H9 (cell line): Measurements from ENCODE around the gene ZBTB44. TPM values are rescaled to one million over a fixed set of nuclear protein-coding genes. Genes with fewer than 3 reads are reported as not detected.

ENCODE experiments used
- DNase-seq: peaks from one replicate; pipeline ENCODE4 v3.0.0-alpha.2; 2017
- H2AFZ ChIP-seq: one replicate; pipeline ENCODE4 v1.6.1; 2013; ENCODE audit warnings: mild to moderate bottlenecking, low read length, control low read depth, moderate library complexity
- H2AK5ac ChIP-seq: 2 replicates; pipeline ENCODE4 v1.6.1; 2013; ENCODE audit warnings: low read length, control low read depth, mixed read lengths; ENCODE audit not compliant: insufficient read length
- H2BK120ac ChIP-seq: one replicate; pipeline ENCODE4 v1.6.1; 2013; ENCODE audit warnings: low read depth, mild to moderate bottlenecking, low read length, control low read depth, inconsistent platforms; ENCODE audit not compliant: poor library complexity, severe bottlenecking
- H2BK12ac ChIP-seq: 2 replicates; pipeline ENCODE4 v1.6.1; 2013; ENCODE audit warnings: low read length, control low read depth, mixed read lengths, low read depth; ENCODE audit not compliant: insufficient read length
- H2BK15ac ChIP-seq: 2 replicates; pipeline ENCODE4 v1.6.1; 2013; ENCODE audit warnings: low read depth, low read length, control low read depth
- H2BK20ac ChIP-seq: one replicate; pipeline ENCODE4 v1.6.1; 2013; ENCODE audit warnings: low read depth, mild to moderate bottlenecking, low read length, control low read depth, inconsistent platforms; ENCODE audit not compliant: poor library complexity, severe bottlenecking
- H2BK5ac ChIP-seq: 2 replicates; pipeline ENCODE4 v1.6.1; 2013; ENCODE audit warnings: low read length, control low read depth, mixed read lengths; ENCODE audit not compliant: insufficient read length
- H3K14ac ChIP-seq: 2 replicates; pipeline ENCODE4 v1.6.1; 2013; ENCODE audit warnings: low read length, control low read depth; ENCODE audit not compliant: insufficient read depth
- H3K18ac ChIP-seq: 2 replicates; pipeline ENCODE4 v1.6.1; 2013; ENCODE audit warnings: low read depth, mild to moderate bottlenecking, mixed read lengths, low read length, control low read depth; ENCODE audit not compliant: insufficient read length
- H3K23ac ChIP-seq: 2 replicates; pipeline ENCODE4 v1.6.1; 2013; ENCODE audit warnings: low read length, control low read depth, mixed read lengths, low read depth; ENCODE audit not compliant: insufficient read length
- H3K23me2 ChIP-seq: 2 replicates; pipeline ENCODE4 v1.6.1; 2013; ENCODE audit warnings: low read depth, mild to moderate bottlenecking, mixed read lengths, low read length, control low read depth; ENCODE audit not compliant: insufficient read length, poor library complexity, severe bottlenecking
- H3K27ac ChIP-seq: 2 replicates; pipeline ENCODE4 v1.5.1; 2013; ENCODE audit warnings: low read length, control low read depth, mixed read lengths, low read depth; ENCODE audit not compliant: insufficient read length
- H3K27me3 ChIP-seq: 2 replicates; pipeline ENCODE4 v1.6.1; 2013; ENCODE audit warnings: low read length, control low read depth, inconsistent platforms; ENCODE audit not compliant: insufficient read depth
- H3K4ac ChIP-seq: 2 replicates; pipeline ENCODE4 v1.6.1; 2013; ENCODE audit warnings: low read depth, mild to moderate bottlenecking, control low read depth, inconsistent platforms, low read length, moderate library complexity
- H3K4me1 ChIP-seq: 2 replicates; pipeline ENCODE4 v1.6.1; 2013; ENCODE audit warnings: low read length, control low read depth, inconsistent platforms; ENCODE audit not compliant: insufficient read depth
- H3K4me2 ChIP-seq: 2 replicates; pipeline ENCODE4 v1.6.1; 2013; ENCODE audit warnings: low read length, control low read depth, mixed read lengths; ENCODE audit not compliant: insufficient read length, insufficient read depth
- H3K56ac ChIP-seq: 2 replicates; pipeline ENCODE4 v1.6.1; 2013; ENCODE audit warnings: low read depth, mild to moderate bottlenecking, mixed read lengths, low read length, control low read depth; ENCODE audit not compliant: insufficient read length
- H3K79me1 ChIP-seq: 2 replicates; pipeline ENCODE4 v1.6.1; 2013; ENCODE audit warnings: low read depth, mild to moderate bottlenecking, moderate library complexity, low read length, control low read depth, inconsistent platforms; ENCODE audit not compliant: insufficient read depth, poor library complexity, severe bottlenecking
- H3K79me2 ChIP-seq: 2 replicates; pipeline ENCODE4 v1.6.1; 2013; ENCODE audit warnings: low read length, control low read depth, inconsistent platforms; ENCODE audit not compliant: insufficient read depth
- H3K9ac ChIP-seq: 2 replicates; pipeline ENCODE4 v1.6.1; 2013; ENCODE audit warnings: low read length, control low read depth, mixed read lengths; ENCODE audit not compliant: insufficient read length; ENCODE audit errors: extremely low read depth
- H3K9me3 ChIP-seq: one replicate; pipeline ENCODE4 v1.6.1; 2013; ENCODE audit warnings: low read depth, low read length, inconsistent platforms; ENCODE audit not compliant: control insufficient read depth
- H3T11ph ChIP-seq: one replicate; pipeline ENCODE4 v1.6.1; 2013; ENCODE audit warnings: mild to moderate bottlenecking, low read length, control low read depth, inconsistent platforms
- H4K20me1 ChIP-seq: one replicate; pipeline ENCODE4 v1.6.1; 2013; ENCODE audit not compliant: control insufficient read depth, insufficient read length, insufficient read depth
- H4K5ac ChIP-seq: 2 replicates; pipeline ENCODE4 v1.6.1; 2013; ENCODE audit warnings: low read depth, mild to moderate bottlenecking, mixed read lengths, low read length, control low read depth; ENCODE audit not compliant: insufficient read length
- H4K8ac ChIP-seq: replicated peaks from 2 replicates; pipeline ENCODE4 v1.6.1; 2013; ENCODE audit warnings: low read length, control low read depth, mixed read lengths, low read depth; ENCODE audit not compliant: insufficient read length
- H4K91ac ChIP-seq: 2 replicates; pipeline ENCODE4 v1.6.1; 2013; ENCODE audit warnings: low read depth, mild to moderate bottlenecking, moderate library complexity, mixed read lengths, low read length, control low read depth; ENCODE audit not compliant: insufficient read length
- H3K27ac Mint-ChIP-seq, 3 experiments: 2 replicates in 2 of 3; 3 replicates in 1 of 3; pipeline ENCODE4 v1.8.0; 2020 to 2021; ENCODE audit warnings: mixed read lengths in 3 of 3, mild to moderate bottlenecking in 1 of 3, moderate library complexity in 1 of 3
- H3K27me3 Mint-ChIP-seq: 2 replicates; pipeline ENCODE4 v1.8.0; 2021; ENCODE audit warnings: low read depth, mild to moderate bottlenecking, moderate library complexity, mixed read lengths
- H3K36me3 Mint-ChIP-seq, 3 experiments: 2 replicates in 2 of 3; 3 replicates in 1 of 3; pipeline ENCODE4 v1.8.0; 2020 to 2021; ENCODE audit warnings: low read depth in 3 of 3, mixed read lengths in 3 of 3; ENCODE audit not compliant: insufficient read depth in 1 of 3
- H3K4me1 Mint-ChIP-seq, 2 experiments: 2 replicates each; pipeline ENCODE4 v1.8.0; 2020; ENCODE audit warnings: mixed read lengths in 2 of 2
- H3K4me3 Mint-ChIP-seq, 2 experiments: 2 replicates in 1 of 2; 3 replicates in 1 of 2; pipeline ENCODE4 v1.8.0; 2020 to 2021; ENCODE audit warnings: mild to moderate bottlenecking in 2 of 2, mixed read lengths in 2 of 2, moderate library complexity in 1 of 2
- H3K9me3 Mint-ChIP-seq, 2 experiments: 2 replicates in 1 of 2; 3 replicates in 1 of 2; pipeline ENCODE4 v1.8.0; 2020; ENCODE audit warnings: mild to moderate bottlenecking in 2 of 2, mixed read lengths in 2 of 2, moderate library complexity in 1 of 2
- WGBS: extraction: QIAGEN DNeasy Blood & Tissue Kit; methylation state at CpG from one replicate; pipeline ENCODE4 v1.1.7; 2013; ENCODE audit warnings: missing lambda C conversion rate, low lambda C conversion rate, mixed read lengths; ENCODE audit not compliant: insufficient read length; ENCODE audit errors: extremely low coverage; 5-methylcytosine and 5-hydroxymethylcytosine counted together
- total RNA-seq: library from RNA; stranded (reverse); gene quantifications from 2 replicates; pipeline ENCODE4 v1.2.1, GENCODE V29; 2021
- TF ChIP-seq, protein P1 (sequence below): fragments of 200-600 bp; sonication (generic); conservative IDR thresholded peaks from 3 replicates; pipeline ENCODE4 v1.8.0; 2021; ENCODE audit warnings: antibody characterized with exemption, mild to moderate bottlenecking

The ZBTB44 gene
- total RNA-seq, 1 experiment from 2014 or later: 67.7 TPM

DNA sequence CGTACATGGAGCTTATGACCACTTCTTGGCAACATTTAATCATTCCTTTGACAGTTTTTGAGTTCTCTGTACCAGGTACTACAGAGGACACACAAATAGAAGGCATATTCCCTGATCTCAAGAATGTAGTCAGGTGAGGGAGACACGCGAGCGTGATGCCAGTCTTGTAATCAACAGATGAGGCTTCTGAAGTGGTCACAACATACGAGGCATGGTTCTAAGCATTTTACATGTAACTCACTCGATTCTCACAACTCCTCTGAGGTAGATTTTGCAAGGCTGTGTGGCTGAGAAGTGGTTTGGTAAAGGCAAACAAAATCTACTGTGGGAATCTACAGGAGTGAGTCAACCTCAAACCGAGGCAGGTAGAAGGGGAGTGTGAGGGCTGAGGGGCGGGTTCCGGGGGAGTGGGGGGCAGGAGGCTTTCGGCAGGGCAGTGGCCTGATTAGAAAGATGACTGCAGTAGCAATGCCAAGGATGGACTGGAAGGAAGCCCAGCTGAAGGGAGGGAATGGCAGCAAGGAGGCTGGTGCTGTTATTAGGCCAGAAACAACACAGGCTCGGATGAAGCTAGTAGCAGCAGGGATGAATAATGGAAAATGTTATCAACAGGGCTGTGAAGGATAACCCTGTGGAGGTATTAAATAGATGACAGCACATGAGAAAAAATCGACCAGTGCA lies 91.3 kb downstream of the ZBTB44 start:
- Histone ChIP-seq H4K5ac (no peak overlapping the region), H3T11ph (no peak overlapping the region), H3K23ac (no peak overlapping the region), H3K4ac (no peak overlapping the region), H3K18ac (no peak overlapping the region), H3K27ac (no peak overlapping the region), H2BK15ac (no peak overlapping the region), H3K9ac (no peak overlapping the region), H3K4me1 (no peaks in the 10 kb centered on the region), H4K91ac (no peak overlapping the region), H2AK5ac (no peak overlapping the region), H2BK20ac (no peak overlapping the region), H3K79me1 (no peaks in the 10 kb centered on the region), H2BK12ac (no peak overlapping the region), H4K8ac (no peak overlapping the region), H3K27me3 (no peaks in the 10 kb centered on the region), H4K20me1 (peaks cover 2% of the 10 kb centered on the region), H2BK120ac (no peak overlapping the region), H3K23me2 (no peaks in the 10 kb centered on the region), H3K56ac (no peak overlapping the region), H3K14ac (no peak overlapping the region), H3K4me2 (no peak overlapping the region), H3K9me3 (no peaks in the 10 kb centered on the region), H2AFZ (no peak overlapping the region), H3K79me2 (no peaks in the 10 kb centered on the region), H2BK5ac (no peak overlapping the region)
- TF ChIP-seq, protein P1, sequence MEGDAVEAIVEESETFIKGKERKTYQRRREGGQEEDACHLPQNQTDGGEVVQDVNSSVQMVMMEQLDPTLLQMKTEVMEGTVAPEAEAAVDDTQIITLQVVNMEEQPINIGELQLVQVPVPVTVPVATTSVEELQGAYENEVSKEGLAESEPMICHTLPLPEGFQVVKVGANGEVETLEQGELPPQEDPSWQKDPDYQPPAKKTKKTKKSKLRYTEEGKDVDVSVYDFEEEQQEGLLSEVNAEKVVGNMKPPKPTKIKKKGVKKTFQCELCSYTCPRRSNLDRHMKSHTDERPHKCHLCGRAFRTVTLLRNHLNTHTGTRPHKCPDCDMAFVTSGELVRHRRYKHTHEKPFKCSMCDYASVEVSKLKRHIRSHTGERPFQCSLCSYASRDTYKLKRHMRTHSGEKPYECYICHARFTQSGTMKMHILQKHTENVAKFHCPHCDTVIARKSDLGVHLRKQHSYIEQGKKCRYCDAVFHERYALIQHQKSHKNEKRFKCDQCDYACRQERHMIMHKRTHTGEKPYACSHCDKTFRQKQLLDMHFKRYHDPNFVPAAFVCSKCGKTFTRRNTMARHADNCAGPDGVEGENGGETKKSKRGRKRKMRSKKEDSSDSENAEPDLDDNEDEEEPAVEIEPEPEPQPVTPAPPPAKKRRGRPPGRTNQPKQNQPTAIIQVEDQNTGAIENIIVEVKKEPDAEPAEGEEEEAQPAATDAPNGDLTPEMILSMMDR: no peak
- Mint-ChIP-seq H3K4me3 (no peak overlapping the region), H3K27me3 (no peaks in the 10 kb centered on the region), H3K36me3 (peaks cover 0 to 5% (median 0%) of the 10 kb centered on the region in 3 experiments; a peak in 2 of 7 replicates), H3K27ac (peak overlapping the region in 1 of 3 experiments; percentile 87; a peak in 1 of 7 replicates), H3K9me3 (no peaks in the 10 kb centered on the region), H3K4me1 (no peaks in the 10 kb centered on the region)
- no peak for DNase-seq
- no CpG with 5 or more reads among the region's 12 CpGs for whole genome bisulfite sequencing
